Peyer's patch (tissue), 4 donors: Measurements from ENCODE around the gene BICRAL.

Experiments used
- CTCF ChIP-seq, 6 experiments: fragments of 450-650 bp in 4 of 6; fragments of 200-600 bp in 2 of 6; sonication (generic) in 1 of 6; IDR thresholded peaks; one replicate each; pipeline ENCODE4 v1.5.1; 2017 to 2019; ENCODE audit warnings: antibody characterized with exemption in 6 of 6, mild to moderate bottlenecking in 3 of 6, moderate library complexity in 1 of 6
- POLR2A ChIP-seq, 2 donors: fragments of 450-650 bp; IDR thresholded peaks; one replicate each; pipeline ENCODE4 v1.5.1; 2017; ENCODE audit warnings: antibody characterized with exemption in 2 of 2, mild to moderate bottlenecking in 2 of 2, moderate library complexity in 2 of 2

- TF ChIP-seq POLR2A (IDR thresholded peaks at IDR 0.05) (no peak), CTCF (IDR thresholded peaks at IDR 0.05) (no peak)
Measured at GRCh38 chr6:42766163-42766670, 15.6 kb upstream of the BICRAL start.
